Stimulated activated CD4-positive, alpha-beta T cell treated with anti-CD3 and anti-CD28 coated beads, Interleukin-12 subunit alpha, Interleukin-12 subunit beta, amount 100 ng/mL, for 4 hours (primary cell): Measurements from ENCODE around the gene LIMS2.

Source experiments
- DNase-seq: peaks from one replicate; pipeline ENCODE4 v3.0.0-alpha.2; 2020

The LIMS2 gene

GRCh38 chr2:127675331-127676261, at the start of gene LIMS2:
TSS of gene LIMS2 (minus strand) at chr2:127675530. CDS start at chr2:127675024, 506 bp downstream.
- no peak for DNase-seq

- no peak for DNase-seq
Observed at GRCh38 chr2:127722807-127723206, 47.5 kb upstream of the LIMS2 start.

- no peak for DNase-seq
Observed at GRCh38 chr2:127721978-127722355, 46.6 kb upstream of the LIMS2 start.

- no peak for DNase-seq
Observed at GRCh38 chr2:127721311-127721977, 46.1 kb upstream of the LIMS2 start.

- DNase-seq: no peak
Observed at GRCh38 chr2:127719301-127720218, 44.2 kb upstream of the LIMS2 start.

GRCh38 chr2:127718271-127718670, 42.9 kb upstream of the LIMS2 start:
- DNase-seq: no peak

- no peak for DNase-seq
Observed at GRCh38 chr2:127715778-127716449, 40.6 kb upstream of the LIMS2 start.

- DNase-seq: no peak
Observed at GRCh38 chr2:127713562-127713961, 38.2 kb upstream of the LIMS2 start.

- DNase-seq: no peak
Observed at GRCh38 chr2:127712999-127713398, 37.7 kb upstream of the LIMS2 start.

GRCh38 chr2:127709336-127709735, 34.0 kb upstream of the LIMS2 start:
- DNase-seq: no peak

- no peak for DNase-seq
Observed at GRCh38 chr2:127707890-127708648, 32.7 kb upstream of the LIMS2 start.

- no peak for DNase-seq
Observed at GRCh38 chr2:127706215-127706990, 31.1 kb upstream of the LIMS2 start.

GRCh38 chr2:127705391-127706065, 30.2 kb upstream of the LIMS2 start:
- no peak for DNase-seq

- DNase-seq: no peak
Observed at GRCh38 chr2:127704641-127705390, 29.5 kb upstream of the LIMS2 start.

- DNase-seq: no peak
Observed at GRCh38 chr2:127703282-127703681, 28.0 kb upstream of the LIMS2 start.

- DNase-seq: no peak
Observed at GRCh38 chr2:127702395-127703009, 27.2 kb upstream of the LIMS2 start.

GRCh38 chr2:127701651-127702394, 26.5 kb upstream of the LIMS2 start:
- DNase-seq: peak; percentile 72

GRCh38 chr2:127701193-127701650, 25.9 kb upstream of the LIMS2 start, which contains the start of gene SFT2D3:
TSS of gene SFT2D3 (plus strand) at chr2:127701497. CDS start at chr2:127701529, 32 bp downstream.
- peak; percentile 88 for DNase-seq
